Ectodermal cell (in vitro differentiated cells): ENCODE results near the gene CORO2A.

Experiments used
- H3K27ac ChIP-seq: 2 replicates; pipeline ENCODE4 v1.7.0; 2013; ENCODE audit warnings: mild to moderate bottlenecking, low read depth, low read length; ENCODE audit not compliant: insufficient read depth, poor library complexity, severe bottlenecking
- H3K27me3 ChIP-seq: 2 replicates; pipeline ENCODE4 v1.7.0; 2013; ENCODE audit warnings: mild to moderate bottlenecking, low read length; ENCODE audit not compliant: insufficient read depth, control insufficient read depth, poor library complexity, severe bottlenecking
- H3K36me3 ChIP-seq: one replicate; pipeline ENCODE4 v1.7.0; 2013; ENCODE audit warnings: low read length; ENCODE audit not compliant: control insufficient read depth, insufficient read depth
- H3K4me1 ChIP-seq: one replicate; pipeline ENCODE4 v1.7.0; 2013; ENCODE audit warnings: low read length; ENCODE audit not compliant: control insufficient read depth, insufficient read depth
- H3K4me3 ChIP-seq: 2 replicates; pipeline ENCODE4 v1.7.0; 2013; ENCODE audit warnings: low read depth, low read length, control low read depth; ENCODE audit not compliant: insufficient read depth
- H3K9me3 ChIP-seq: 2 replicates; pipeline ENCODE4 v1.7.0; 2013; ENCODE audit warnings: mild to moderate bottlenecking, low read length, moderate library complexity; ENCODE audit not compliant: control insufficient read depth
- WGBS, 2 experiments: methylation state at CpG; one replicate each; pipeline ENCODE4 v1.1.7; 2013; ENCODE audit warnings: missing lambda C conversion rate in 2 of 2; 5-methylcytosine and 5-hydroxymethylcytosine counted together

The CORO2A gene

DNA sequence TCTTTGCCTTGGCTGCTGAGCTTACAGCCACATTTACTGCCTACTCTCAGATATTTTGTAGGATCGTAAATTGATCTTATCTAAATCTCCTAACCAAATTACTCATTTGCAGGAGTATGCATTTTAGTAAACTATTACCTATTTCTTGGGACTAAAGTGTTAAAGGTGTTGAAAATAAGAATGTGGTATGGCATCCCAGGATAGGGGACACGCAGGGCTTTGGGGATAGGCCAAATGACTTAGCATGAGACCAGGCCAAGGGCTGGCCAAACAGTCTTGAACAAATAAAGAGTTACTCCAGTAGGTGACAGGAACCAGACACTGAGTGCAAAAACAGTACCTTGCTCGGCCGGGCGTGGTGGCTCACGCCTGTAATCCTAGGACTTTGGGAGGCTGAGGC lies 37.9 kb upstream of the CORO2A start:
- H3K36me3 ChIP-seq = no peaks in the 10 kb centered on the region
- H3K9me3 ChIP-seq = no peaks in the 10 kb centered on the region
- no peaks in the 10 kb centered on the region for H3K4me1 ChIP-seq
- H3K4me3 ChIP-seq = no peak overlapping the region
- WGBS, 2 experiments = 87 to 90% methylated on average over 5 to 6 of the region's 6 CpGs
- H3K27me3 ChIP-seq = no peaks in the 10 kb centered on the region
- H3K27ac ChIP-seq = no peak overlapping the region

DNA sequence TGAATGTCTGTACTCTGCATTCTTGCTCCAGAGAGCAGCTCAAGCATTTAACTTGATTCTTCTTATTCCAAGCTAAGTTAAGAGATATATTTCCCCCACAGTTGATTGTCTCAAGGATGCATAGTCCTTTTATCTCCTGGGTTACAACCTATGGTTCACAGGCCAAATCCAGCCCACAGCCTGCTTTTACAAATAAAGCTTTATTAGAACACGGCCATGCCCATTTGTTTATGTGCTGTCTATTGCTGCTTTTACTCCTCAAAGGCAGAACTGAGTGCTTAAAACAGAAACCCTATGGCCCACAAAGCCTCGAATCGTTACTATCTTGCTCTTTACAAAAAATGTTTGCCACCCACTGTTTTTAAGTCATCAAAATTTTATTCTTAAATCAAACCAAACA lies 37.2 kb upstream of the CORO2A start:
- H3K36me3 ChIP-seq = no peaks in the 10 kb centered on the region
- H3K4me3 ChIP-seq = no peak overlapping the region
- no peak overlapping the region for H3K27ac ChIP-seq
- no peaks in the 10 kb centered on the region for H3K4me1 ChIP-seq
- no peaks in the 10 kb centered on the region for H3K9me3 ChIP-seq
- no peaks in the 10 kb centered on the region for H3K27me3 ChIP-seq
- 91 to 93% methylated on average over 3 of the region's 3 CpGs for WGBS, 2 experiments

DNA sequence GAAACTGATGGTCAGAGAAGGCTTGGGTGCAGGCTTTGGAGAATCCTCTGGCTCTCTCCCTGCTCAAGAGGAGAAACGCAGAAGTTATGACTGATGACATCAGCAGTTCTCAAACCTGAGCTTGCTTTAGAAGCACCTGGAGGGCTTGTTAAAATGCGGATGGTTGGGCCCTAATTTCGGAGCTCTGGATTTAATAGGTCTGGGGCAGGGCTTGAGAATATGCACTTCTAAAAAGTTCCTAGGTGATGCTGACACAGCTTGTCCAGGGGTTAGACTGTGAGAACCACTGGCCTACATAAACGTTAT lies 36.6 kb upstream of the CORO2A start:
- Histone ChIP-seq H3K27ac (no peak overlapping the region), H3K4me1 (no peaks in the 10 kb centered on the region), H3K27me3 (no peaks in the 10 kb centered on the region), H3K9me3 (no peaks in the 10 kb centered on the region), H3K36me3 (no peaks in the 10 kb centered on the region), H3K4me3 (no peak overlapping the region)
- WGBS, 2 experiments = 95 to 96% methylated on average over 4 of the region's 4 CpGs

DNA sequence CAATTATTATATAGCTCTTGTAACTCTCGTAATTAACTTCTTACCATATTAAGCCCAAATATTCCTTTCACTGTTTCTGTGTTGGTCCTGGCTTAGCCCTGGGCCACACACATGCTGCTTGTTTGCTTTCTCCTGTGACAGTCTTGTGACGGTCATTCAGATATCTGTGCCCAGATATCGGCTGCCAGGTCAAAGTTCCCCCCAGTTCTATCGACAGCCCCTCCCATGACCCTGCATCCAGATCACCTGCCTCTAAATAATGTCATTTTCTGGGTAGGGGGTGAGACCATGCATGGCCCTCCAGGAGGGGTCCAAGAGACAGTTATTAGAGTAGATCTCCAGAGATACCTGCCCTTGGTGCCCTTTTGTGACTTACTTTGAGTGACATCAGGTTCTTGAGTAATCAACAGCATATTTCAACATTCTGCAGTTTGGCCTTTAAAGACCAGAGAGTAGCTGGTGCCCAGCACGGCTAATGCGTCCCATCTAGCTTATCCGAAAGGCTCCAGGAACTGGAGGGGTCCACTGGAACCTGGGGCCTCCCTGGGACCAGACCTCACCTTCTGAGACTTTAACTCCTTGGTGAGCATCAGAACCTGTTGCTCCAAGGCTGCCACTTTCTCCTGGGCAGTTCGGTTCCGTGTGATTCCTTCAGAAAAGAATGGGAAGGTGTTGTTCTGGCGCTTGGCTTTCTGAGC lies 36.1 kb upstream of the CORO2A start:
- H3K36me3 ChIP-seq = no peaks in the 10 kb centered on the region
- H3K27me3 ChIP-seq = no peaks in the 10 kb centered on the region
- WGBS, 2 experiments = 94% methylated on average over 10 of the region's 10 CpGs
- no peaks in the 10 kb centered on the region for H3K9me3 ChIP-seq
- no peaks in the 10 kb centered on the region for H3K4me1 ChIP-seq
- H3K4me3 ChIP-seq = no peak overlapping the region
- H3K27ac ChIP-seq = no peak overlapping the region

DNA sequence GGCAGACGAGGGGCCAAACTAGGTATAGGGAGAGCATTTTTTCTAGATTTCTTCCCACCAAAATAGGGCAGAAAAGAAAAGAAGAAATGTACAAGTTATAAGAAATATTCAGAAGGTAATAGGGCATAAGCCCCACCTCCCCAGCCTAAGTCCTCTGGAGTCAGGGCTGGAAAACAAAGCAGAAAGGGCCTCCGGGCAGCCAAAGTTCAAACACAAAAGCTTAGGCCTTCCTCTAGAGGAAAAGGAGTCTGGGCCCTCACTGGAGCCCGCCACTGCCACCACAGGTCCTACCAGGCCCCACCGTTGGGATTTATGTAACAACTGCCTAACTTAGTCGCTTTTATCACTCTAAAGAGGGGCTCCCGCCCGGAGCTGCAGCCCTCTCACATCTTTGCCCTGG lies 35.4 kb upstream of the CORO2A start:
- no peaks in the 10 kb centered on the region for H3K36me3 ChIP-seq
- H3K4me3 ChIP-seq = no peak overlapping the region
- H3K9me3 ChIP-seq = no peaks in the 10 kb centered on the region
- H3K4me1 ChIP-seq = no peaks in the 10 kb centered on the region
- WGBS, 2 experiments = 84 to 86% methylated on average over 7 of the region's 7 CpGs
- H3K27me3 ChIP-seq = no peaks in the 10 kb centered on the region
- H3K27ac ChIP-seq = no peak overlapping the region

DNA sequence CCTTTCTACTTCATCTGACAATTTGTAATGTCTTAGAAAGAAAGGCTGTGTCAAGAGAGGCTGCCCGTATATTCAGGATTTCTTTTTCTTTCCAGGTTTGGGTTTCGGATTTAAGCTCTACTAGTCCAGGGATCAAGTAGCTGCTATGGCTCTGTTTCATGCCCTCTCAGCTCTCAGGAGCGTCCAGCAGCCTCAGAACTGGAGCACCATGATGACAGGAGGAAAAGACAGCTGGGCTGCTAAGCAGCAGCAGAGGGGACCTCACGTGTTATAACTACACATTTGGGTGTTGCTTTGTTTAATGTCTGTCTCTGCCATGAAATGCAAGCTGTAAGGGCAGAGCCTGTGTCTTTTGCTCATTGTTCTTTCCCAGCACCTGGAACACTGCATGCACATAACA lies 34.5 kb upstream of the CORO2A start:
- Histone ChIP-seq H3K4me3 (no peak overlapping the region), H3K9me3 (no peaks in the 10 kb centered on the region), H3K27me3 (no peaks in the 10 kb centered on the region), H3K27ac (no peak overlapping the region), H3K36me3 (no peaks in the 10 kb centered on the region), H3K4me1 (no peaks in the 10 kb centered on the region)
- WGBS, 2 experiments = 92 to 94% methylated on average over 4 of the region's 4 CpGs

DNA sequence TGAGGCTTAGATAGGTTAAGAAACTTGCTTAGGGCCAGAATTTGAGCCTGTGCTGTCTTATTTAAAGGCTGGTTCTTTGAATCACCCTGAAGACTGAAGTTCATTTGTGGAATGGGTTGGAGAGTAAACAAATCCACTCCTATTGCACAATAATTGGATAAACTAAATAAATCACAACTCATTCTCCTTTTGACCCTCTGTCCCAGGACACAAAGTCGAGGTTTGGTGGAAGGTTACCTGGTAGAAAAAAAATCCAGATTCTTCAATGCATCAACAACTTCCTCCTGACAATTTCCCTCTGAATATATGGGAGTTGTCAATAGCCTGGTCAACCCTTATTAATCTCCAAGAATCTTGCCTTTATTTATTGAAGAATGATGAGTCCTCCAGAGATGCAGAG lies 34.1 kb upstream of the CORO2A start:
- no peaks in the 10 kb centered on the region for H3K9me3 ChIP-seq
- no peaks in the 10 kb centered on the region for H3K27me3 ChIP-seq
- no peak overlapping the region for H3K4me3 ChIP-seq
- no peaks in the 10 kb centered on the region for H3K4me1 ChIP-seq
- WGBS, 2 experiments = 80 to 92% methylated on average over 1 of the region's 1 CpG
- H3K27ac ChIP-seq = no peak overlapping the region
- H3K36me3 ChIP-seq = no peaks in the 10 kb centered on the region

DNA sequence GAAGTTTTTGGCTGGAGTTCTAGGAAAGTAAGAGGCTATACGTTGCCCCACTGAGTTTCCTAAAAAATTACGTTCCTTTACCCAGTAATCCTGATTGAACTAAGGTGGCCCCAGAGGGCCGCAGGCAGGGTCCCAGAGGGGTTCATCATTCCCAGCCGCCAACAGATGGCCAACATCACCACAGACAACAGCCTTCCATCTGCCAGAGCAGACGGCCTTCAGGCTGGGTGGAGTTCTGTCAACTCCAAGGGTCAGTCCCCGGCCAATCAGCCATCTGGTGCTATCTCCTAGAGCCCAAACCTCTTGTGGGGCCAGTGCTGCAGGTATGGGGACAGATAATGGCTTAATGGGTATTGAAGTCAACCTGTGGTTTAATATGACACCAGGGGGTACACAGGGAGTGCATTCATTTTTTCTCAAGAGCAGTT lies 32.6 kb upstream of the CORO2A start:
- Histone ChIP-seq H3K36me3 (no peaks in the 10 kb centered on the region), H3K27me3 (no peaks in the 10 kb centered on the region), H3K4me3 (no peak overlapping the region), H3K4me1 (no peaks in the 10 kb centered on the region), H3K27ac (no peak overlapping the region), H3K9me3 (no peaks in the 10 kb centered on the region)
- WGBS, 2 experiments = 94% methylated on average over 6 of the region's 6 CpGs

DNA sequence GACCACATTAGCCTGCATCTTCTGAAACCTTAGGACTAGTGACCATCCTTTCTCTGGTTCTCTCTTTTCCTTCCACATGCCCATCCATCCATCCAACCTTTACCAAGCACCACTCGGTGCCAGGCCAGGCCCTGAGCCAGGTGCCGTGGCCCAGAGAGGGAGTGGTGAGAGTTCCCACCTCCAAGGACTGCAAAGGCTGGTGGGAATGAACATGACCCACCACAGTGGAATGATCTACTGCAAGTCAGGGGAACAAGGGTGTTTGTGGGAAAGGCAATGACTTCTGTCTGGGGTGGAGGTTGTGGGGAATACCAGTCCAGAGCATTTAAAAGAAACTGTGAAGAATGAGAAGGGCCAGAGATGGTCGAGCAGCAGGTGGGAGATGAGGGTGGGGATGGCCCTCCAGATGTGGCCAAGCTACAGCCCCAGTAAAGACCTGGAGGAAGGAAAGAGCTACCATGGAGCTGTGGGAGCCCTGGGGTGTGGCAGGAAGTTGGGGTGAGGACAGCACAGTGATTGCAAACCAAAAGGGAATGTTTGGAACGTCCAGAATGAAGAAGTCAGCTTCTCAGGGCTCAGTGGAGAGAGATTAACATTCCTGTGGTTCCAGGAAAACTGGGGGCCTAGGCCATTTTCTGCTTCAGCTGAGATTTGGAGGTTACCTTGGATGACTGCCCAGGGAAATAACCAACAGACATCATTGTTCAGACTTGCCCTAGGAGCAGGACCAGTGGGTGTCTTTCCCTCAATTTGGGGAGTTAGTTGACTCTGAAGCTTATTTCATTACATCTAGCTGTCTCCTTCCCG lies 30.7 kb upstream of the CORO2A start:
- WGBS, 2 experiments = 88 to 90% methylated on average over 4 to 5 of the region's 5 CpGs
- no peaks in the 10 kb centered on the region for H3K27me3 ChIP-seq
- H3K9me3 ChIP-seq = no peaks in the 10 kb centered on the region
- H3K4me3 ChIP-seq = no peak overlapping the region
- peaks cover 7% of the 10 kb centered on the region for H3K4me1 ChIP-seq
- no peaks in the 10 kb centered on the region for H3K36me3 ChIP-seq
- no peak overlapping the region for H3K27ac ChIP-seq

DNA sequence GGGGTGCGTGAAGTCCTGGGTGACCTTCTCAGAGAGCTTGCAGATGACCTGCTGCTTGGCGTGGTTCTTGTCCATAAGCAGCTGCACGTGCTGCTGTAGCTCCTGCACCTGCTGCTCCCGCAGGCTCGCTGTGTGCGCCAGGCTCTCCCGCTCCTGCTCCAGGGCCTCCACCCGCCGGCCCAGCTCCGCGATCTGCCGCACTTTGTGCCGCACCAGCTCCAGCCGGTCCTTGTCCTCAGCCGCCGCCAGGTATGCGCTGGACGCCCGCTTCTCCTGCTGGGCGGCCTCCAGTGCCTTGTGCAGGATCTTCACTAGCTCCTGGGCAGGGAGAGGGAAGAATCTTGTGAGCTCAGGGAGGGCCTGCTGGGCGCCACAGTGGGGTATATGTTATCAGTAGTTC lies 28.5 kb upstream of the CORO2A start:
- Histone ChIP-seq H3K36me3 (no peaks in the 10 kb centered on the region), H3K4me3 (no peak overlapping the region), H3K27ac (no peak overlapping the region), H3K4me1 (peaks cover 7% of the 10 kb centered on the region), H3K27me3 (no peaks in the 10 kb centered on the region), H3K9me3 (no peaks in the 10 kb centered on the region)
- WGBS, 2 experiments = 93 to 95% methylated on average over 21 of the region's 21 CpGs
